ENCODE results near the gene ANO9.
"Not testable (repeated sequence)": the region's sequence is repeated elsewhere in the genome, so short reads cannot be mapped to it uniquely, and the experiment has no call there.

Gene ANO9

GRCh38 chr11:398826-399225, 43.0 kb downstream of the ANO9 start:
- no peak for DNase-seq

GRCh38 chr11:396948-397548, 44.8 kb downstream of the ANO9 start:
- DNase-seq = no peak

DNA sequence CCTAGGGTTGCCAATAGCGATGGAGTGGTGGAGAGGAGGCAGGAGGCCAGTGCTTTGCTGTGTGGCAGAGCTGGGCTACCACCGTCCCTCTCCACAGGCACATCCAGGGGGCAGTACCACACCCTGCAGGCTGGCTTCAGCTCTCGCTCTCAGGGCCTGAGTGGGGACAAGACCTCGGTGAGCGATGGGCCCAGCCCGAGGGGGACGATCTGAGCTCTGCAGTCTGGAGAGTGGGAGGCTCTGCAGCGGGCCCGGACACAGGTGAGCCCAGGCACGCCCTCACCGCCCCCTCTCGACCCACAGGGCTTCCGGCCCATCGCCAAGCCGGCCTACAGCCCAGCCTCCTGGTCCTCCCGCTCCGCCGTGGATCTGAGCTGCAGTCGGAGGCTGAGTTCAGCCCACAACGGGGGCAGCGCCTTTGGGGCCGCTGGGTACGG, 45.3 kb downstream of the ANO9 start:
- no peak for DNase-seq

DNA sequence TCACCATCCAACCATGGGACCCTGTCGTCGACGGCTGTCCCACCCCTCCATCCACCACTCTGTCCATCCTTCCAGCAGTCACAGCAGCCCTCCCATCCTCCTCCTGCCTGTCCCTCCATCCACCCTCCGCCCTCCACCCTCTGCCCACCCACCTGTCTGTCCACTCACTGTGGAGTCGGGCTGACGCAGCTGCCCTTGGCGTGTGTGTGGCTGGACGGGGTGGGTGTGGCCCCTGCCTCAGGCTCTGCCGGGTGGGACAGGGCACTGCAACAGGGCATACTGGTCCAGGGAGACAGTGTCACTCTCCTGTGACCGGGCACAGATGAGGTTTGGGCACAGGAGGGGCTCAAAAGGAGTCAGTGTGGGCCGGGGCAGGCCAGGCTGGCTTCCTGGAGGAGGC, 45.9 kb downstream of the ANO9 start:
- DNase-seq = no peak

- no peak for DNase-seq
Observed at GRCh38 chr11:394858-395655, 46.8 kb downstream of the ANO9 start.

DNA sequence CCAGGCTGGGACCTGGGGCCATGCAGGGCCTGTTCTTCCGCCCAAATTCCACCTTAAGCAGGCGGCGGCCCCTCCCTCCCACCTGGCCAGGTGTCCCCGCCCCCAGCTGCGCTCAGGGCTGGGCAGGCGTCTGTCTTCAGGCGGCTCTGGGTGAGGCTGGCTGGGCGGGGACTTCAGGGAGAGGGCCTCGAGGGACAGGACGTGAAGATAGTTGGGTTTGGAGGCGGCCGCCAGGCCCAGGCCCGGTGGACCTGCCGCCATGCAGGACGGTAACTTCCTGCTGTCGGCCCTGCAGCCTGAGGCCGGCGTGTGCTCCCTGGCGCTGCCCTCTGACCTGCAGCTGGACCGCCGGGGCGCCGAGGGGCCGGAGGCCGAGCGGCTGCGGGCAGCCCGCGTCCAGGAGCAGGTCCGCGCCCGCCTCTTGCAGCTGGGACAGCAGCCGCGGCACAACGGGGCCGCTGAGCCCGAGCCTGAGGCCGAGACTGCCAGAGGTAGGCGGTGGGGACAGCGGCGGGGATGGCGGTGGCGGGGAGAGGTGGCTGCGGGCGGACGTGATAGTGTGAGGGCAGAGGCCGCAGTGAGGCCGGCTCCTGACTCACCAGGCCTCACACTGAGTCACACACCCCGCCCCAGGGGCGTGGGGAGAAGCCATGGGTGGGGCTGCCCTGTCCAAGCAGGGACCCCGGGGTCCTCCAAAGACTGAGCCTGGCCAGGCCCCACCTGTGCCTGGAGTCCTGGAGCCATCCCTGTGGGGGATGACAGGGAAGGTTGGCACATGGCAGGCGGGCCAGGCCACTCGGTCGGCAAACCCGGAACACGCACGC, 47.6 kb downstream of the ANO9 start, which contains the start of gene PKP3:
Gene PKP3 (plus strand): TSS at position 176 of the 824 bp plus-strand sequence. CDS start 84 bp downstream, at position 260.
- no peak for DNase-seq

DNA sequence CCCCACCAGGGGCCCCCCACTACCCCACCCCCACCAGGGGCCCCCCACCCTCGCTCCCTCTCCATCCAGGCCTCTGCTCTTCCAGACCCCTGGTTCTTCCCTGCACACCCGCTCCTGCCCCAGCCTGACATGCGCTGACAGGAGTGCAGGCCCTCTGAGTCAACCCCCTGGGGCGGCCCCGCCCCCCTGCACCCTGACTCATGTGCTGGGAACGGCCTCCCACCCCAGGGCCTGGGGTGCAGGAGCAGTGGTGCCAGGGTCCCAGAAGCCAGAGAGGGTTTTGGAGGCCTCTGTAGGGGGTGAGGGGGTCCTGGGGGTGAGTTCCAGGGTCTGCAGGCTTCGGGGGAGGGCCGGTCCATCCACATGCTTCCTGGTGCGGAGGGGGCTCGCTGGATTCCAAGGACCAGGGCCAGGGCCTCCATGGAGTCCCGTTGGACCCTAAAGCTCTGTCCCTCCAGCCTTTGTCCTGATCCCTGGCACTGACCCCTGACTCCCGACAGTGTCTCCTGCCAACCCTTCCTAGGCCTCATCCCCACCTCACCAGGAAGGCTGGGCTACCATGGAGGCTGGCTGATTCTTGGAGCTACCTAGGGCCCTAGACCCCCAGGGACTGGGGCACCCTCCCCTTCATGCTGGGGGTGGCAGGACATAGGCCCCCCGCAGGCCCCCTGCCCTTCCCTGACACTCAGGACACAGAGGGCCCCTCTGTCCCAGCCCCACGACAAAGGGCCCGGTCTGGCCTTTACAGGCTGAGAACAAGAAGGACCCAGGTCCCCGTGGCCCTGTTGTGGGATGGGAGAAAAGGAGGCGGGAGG, 48.4 kb downstream of the ANO9 start:
- no peak for DNase-seq

GRCh38 chr11:392102-392777, 49.6 kb downstream of the ANO9 start:
- DNase-seq = no peak

- DNase-seq = no peak
Observed at GRCh38 chr11:391117-392017, 50.4 kb downstream of the ANO9 start.

GRCh38 chr11:390175-390574, 51.6 kb downstream of the ANO9 start:
- DNase-seq = no peak

GRCh38 chr11:389369-389768, 52.4 kb downstream of the ANO9 start:
- not testable (repeated sequence) for DNase-seq

DNA sequence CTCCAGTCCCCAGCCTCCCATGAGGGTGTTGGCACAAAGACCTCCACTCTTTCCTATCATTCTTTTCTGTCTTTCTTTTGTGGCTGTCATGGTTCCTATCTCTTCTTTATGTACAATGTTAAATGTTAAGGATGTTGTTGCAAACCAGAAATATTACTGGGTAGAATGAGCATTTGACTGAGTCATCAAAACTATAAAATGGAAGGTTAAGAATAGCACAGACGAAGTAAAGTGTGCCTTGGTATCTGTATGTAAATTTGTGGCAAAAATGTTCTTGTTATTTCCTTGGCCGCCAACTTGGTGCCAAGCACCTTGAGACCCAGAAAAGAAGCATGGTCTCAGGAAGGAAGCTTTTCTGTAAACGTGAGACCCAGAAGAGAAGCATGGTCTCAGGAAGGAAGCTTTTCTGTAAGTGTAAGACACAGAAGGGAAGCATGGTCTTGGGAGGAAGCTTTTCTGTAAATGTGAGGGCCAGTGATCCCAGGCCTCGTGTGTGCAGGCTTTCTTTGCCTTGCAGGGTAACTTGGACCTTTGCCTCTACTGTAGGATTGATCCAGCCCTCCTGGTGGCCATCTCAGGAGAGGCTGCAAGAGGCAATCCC, 54.5 kb downstream of the ANO9 start:
- no peak for DNase-seq

- DNase-seq = no peak
Observed at GRCh38 chr11:386483-386882, 55.3 kb downstream of the ANO9 start.

DNA sequence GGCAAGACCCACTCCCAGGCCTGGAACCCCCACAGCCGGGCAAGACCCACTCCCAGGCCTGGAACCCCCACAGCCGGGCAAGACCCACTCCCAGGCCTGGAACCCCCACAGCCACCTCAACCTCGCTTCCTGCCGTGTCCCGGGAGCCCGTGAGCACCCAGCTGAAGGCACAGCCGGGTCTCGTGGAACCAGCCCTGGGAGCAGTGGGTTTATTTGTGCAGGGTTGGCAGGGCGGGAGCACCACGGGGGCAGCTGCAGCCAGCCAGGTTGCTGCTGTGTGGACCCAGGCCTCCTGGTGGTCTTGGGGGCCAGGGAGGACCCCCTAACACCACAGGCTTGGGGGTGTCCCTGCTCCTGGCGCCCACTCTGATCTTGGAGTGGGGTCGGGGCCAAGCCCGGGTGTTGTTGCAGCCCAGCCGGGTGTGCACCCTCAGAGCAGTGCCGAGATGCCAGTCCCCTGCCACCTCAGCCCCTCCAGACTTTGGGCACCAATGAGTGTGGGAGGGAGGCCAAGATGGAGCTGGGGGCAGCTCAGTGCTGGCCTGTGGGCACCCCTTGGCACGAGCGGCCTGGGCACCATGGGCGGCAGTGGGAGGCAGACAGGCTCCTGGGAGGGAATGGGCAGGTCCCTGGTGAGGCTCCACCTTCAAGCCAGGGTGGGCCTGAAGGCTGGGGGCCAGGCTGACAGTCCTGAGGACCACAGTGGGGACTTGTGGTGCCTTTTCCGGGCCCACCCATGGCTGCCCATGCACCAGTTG, 56.0 kb downstream of the ANO9 start:
- no peak for DNase-seq

DNA sequence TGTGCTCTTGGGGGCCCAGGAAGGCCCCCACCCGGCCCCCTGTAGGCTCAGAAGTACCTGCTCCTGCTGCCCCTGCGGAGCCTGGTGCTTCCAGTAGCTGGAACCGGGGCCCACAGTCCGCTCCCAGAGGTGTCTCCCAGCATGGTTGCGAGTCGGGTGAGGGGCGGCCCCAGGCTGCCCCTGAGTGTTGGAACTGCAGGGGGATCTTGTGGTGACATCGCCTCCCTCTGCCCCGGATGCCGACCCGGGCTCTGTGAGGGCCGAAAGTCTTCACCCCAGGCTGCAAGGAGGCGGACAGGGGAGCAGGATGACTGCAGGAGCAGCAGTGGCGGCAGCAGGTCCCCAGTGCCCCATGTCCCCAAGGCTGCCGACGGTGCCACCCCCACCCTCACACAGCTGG, 57.3 kb downstream of the ANO9 start:
- no peak for DNase-seq

DNA sequence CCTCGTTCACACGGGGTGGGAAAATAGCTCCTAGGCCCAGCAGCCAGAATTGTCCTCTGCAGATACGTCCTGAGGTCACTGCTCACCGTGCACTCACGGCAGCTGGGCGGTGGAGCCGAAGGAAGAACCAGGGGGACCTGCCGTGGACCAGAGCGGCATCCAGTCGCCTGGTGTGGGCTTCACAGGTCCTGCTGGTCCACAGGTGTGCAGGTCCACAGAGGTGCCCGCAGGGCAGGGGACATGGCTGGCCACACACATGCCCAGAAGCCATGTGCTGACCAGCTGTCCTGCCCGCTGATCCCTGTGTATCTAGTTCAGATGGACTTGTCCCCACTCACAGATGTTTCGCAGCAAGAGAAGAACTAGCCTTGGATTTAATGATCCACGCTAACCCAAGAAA, 58.4 kb downstream of the ANO9 start:
- no peak for DNase-seq

DNA sequence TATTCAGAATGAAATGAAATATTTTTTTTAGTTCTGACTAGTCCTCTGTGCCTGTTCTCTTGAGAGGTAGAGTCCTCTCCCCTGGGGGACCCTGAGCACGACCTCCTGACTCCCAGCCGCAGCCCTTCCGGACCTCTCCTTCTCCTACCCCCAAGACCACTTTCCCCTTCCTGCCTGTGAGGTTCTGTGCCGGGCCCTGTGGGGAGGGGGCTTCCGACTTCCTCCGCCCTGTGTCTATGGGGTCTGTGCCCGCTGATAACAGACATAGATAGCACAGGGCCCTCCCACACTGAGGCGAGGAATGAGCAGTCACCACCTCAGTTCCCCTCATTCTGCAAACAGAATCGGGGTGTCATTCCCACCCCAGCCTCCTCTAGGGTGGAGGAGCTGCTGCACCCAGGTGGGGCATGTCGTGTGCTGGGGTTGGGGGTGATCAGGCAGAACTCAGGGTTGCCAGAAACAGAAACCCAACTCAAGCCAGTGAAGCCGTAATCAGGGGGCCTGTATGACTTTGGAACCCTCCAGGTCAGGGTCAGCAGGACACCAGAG, 59.7 kb downstream of the ANO9 start:
- DNase-seq = no peak

GRCh38 chr11:381501-382072, 60.2 kb downstream of the ANO9 start:
- DNase-seq = no peak

- no peak for DNase-seq
Observed at GRCh38 chr11:380996-381395, 60.8 kb downstream of the ANO9 start.
